Activated CD8-positive, alpha-beta memory T cell treated with anti-CD3 and anti-CD28 coated beads, Interleukin-2, amount 50 U/mL, for 1 hour (primary cell): ENCODE data around the gene ZDHHC14.
"Not testable (repeated sequence)": the region's sequence is repeated elsewhere in the genome, so short reads cannot be mapped to it uniquely, and the experiment has no call there.

Experiments used
- DNase-seq: peaks from one replicate; pipeline ENCODE4 v3.0.0-alpha.2; 2020; ENCODE audit errors: extremely low read depth

ZDHHC14 gene

DNA sequence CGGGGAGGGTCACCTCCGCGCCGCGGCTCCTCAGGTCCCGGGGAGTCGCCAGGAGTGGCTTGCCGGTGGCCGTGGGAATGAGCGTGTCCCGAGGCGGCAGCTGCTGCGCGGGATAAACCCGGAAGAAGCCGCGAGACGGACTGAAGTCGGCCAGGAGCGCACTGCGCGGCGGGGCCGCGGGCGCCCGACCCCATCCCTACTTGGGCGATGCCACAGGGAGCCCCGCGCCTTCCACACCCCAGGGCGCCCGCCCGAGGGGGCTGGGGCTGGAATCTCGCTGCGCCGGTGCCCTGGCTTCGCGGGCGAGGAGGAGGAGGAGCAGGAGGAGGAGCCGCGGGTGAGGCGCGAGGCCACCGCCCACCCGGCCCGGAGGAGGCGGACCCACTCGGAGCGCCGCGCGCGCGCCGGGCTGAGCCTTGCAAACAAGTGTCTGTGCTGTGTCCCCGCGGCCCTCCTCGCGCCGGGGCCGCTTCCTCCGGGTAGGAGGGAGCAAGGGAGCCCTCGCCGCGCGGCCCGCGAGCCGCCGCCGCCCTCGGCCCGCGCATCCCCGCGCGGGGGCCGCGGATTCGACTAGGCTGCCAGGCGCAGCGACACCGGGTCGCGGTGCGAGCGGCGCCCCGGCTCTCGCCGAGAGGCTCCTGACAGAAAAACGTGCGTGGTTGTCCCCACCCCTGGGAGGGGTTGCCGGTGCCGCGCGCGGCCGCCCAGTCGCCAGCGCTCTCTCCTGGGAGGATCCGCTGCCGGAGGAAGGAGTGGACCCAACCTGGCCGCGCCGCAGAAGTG, at the start of gene ZDHHC14:
Gene ZDHHC14, plus strand, starts transcription at position 412 of the 783 bp plus-strand sequence.
- DNase-seq: peak; percentile 52

DNA sequence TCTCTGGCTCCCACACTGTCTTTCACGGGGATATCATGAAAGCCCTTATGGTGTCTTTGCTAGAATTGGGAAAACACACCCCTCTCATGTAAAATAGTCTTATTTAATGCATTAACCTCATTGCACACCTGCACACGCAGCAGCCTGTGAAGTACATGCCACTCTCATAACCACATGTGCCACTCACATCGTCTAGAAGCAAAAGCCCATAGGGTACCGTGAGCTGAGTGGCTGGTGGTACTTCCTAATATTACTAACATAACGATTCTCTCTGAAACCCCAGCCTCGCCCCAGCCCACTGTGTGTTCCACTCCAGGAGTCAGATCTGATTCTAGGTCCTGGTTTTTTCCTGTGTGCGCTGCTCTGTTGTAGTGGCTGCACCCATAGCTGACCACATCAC, 48.2 kb upstream of the ZDHHC14 start:
- no peak for DNase-seq

DNA sequence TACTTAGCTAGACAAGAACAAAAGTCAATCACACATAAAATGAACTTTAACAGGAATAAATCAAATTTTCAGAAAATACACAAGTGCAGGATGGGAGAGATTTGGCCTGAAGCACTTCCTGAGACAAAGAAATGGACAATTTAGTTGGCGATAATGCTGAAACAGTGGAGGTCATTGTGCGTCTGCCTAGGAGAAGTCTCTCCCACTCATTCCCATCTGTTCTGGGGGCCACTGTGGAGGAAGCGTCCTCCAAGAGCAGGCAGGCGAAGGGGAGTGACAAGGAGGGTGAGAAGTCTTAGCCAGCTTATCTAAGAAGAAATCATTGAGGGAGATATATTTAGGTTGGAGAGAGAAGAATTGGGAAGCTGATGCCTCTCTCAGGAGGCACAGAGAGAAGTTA, 47.5 kb upstream of the ZDHHC14 start:
- no peak for DNase-seq

DNA sequence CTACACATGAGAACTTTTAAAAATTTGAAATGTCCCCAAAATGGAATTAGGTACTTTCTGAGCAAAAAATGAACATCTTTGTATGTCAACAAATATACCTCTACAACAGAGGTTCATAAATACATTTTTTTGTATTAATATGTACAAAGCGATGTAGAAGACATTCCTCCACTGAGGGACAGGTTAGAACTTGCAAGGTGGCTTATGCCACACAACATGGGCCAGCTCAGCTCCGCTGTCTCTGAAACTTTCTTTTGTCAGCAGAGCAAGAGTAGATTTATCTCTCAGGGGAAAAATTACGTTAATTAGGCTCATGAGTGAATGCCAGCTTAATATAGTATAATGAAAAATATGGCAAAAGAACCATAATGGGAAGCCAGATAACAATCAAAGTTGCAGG, 47.0 kb upstream of the ZDHHC14 start:
- DNase-seq: no peak

DNA sequence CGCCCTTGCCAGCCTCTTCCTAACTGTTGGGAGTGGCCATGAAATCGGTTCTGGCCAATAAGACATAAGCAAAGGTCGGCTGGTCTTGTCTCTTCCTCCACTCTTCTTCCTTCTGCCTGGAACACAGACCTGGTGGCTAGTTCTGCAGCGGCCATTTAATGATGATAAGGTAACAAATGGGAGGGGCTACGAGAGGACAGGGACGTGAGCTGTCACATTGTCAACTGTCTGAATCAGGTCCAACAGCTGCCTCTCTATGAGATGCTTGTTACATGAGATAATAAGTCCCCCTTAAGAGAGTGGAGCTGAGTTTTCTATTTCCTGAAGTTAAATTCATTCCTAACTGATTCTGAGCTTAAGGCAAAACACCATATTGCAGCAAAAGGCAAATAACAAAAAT, 45.2 kb upstream of the ZDHHC14 start:
- no peak for DNase-seq

DNA sequence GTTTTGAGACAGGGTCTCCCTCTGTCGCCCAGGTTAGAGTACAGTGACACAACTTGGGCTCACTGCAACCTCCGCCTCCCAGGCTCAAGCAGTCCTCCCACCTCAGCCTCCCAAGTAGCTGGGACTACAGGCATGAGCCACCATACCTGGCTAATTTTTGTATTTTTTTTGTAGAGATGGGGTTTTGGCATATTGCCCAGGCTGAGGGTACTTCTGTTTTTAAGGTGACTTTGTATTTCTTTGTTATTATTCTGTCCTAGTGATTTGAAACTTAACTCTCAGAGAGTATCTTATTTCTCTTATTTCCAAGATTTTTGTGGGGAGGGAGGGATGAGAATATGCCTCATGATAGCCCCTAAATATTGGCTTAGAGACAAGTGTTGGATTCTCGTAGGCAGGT, 43.7 kb upstream of the ZDHHC14 start:
- not testable (repeated sequence) for DNase-seq

DNA sequence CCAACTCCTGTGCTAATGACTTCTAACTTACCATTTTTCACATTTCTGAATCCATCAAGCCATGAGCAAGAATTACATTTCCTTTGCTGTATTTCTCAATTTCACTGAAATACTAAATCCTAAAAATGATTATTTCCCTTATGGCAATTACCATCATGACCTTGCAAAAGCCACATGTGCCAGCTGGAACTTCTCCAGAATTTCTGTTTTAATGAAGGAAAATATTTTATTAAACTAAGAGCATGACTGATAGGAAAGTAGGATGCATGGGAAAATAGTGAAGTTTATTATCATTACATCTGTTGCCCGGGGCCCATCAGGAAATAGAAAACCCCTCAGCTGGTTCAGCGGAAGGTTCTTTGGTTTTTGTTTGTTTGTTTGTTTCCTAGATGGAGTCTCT, 43.2 kb upstream of the ZDHHC14 start:
- DNase-seq: no peak

DNA sequence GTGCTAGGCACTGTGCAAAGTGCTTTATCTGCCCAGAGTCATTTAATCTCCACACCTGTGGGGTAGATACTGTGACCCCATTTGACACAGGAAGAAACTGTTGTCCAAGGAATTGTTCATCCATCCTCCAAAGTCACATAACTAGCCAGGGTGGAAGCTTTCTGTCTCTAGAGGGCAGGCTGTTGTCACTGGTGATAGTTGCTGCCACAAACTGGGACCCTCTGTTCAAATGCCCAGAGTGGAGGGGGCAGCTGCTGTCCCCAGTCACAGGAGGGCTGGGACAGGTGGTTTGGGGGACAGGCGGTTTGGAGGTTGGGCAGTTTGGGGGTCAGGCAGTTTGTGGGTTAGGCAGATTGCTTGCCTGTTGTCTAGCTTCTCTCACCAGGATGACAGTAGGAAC, 41.6 kb upstream of the ZDHHC14 start:
- DNase-seq: no peak

DNA sequence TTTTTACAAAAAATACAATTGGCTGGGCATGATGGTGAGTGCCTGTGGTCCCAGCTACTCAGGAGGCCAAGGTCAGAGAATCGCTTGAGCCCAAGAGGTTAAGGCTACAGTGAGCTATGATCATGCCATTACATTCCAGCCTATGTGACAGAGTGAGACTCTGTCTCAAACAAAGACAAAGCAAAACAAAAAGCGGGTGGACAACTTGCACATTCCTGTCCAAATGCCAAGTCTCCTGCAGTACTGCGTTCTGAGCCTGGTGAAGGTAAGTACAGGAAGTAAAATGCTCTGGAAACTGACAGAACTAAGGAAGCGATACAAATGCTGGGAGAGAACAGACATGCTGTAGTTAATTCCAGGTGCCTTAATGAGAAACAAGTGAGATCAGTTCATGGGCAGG, 37.3 kb upstream of the ZDHHC14 start:
- no peak for DNase-seq

DNA sequence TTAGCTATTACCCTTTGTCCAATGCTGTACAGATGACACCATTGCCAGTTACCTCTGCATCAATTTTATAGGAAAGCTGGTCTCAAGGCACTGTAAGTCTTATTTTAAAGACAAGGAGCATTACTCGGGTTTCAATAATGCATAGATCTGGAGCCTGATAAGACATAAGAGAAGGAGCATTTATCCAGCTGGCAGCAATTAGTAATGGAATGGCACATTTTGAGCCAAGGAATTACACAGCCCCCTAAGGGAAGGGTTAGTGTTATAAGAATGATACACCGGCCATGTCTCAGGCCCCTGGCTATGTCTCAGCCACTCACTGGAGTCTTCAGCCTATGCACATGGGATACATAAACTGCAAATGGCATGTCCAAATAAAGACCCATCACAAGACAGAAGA, 34.6 kb upstream of the ZDHHC14 start:
- DNase-seq: no peak

DNA sequence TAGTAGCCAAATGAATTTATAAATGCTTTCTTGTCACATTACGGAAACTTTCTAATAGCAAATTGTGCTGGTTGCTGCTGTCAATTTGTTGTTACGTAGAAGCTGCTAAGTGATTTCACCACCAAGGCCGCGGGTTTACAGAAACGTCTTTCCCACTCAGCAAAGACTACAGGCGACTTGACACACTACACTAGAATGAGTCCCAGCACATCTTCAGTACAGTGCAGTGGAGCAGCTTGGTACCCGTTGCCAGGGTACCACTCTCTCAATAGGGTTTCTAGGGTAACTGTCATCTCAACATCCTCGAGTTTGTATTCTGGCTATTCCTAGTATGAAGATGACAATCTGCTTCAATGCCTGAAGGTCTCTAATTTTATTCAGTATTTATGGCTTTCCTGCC, 22.7 kb upstream of the ZDHHC14 start:
- no peak for DNase-seq

DNA sequence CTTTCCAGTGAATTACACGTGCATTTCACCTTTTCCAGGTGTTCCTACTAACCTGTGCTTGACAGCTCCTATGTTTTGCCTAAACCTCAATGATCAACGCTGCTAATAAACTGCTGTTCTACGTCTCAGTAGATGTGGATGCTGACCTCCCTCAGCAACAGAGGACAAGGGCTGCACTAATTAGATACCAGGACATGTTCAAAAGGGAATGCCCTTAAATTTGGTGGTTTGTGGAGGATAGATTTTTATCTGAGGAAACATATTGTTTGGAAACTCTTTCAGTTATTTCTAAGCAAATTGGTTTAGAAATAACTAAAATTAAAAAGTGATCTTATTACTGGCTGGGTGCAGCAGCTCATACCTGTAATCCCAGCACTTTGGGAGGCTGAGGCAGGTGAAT, 19.1 kb upstream of the ZDHHC14 start:
- no peak for DNase-seq

DNA sequence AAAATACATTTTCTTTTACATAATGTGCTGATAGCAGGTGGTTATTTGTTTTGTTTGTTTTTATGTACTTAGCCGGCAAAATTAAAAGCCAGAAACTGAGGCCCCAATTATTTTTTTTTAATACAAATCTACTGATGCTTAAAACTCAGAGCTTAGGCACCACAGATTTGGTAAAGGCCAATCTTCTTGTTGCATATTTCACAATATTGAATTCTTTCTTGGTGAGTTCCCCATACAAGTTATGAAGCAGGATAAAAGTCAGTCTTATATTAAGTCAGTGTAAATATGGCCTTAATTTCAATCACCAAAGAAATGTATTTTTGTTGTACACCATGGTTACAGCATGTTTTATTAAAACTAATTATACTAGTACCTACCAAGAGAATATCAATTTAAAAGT, 16.3 kb upstream of the ZDHHC14 start:
- no peak for DNase-seq

DNA sequence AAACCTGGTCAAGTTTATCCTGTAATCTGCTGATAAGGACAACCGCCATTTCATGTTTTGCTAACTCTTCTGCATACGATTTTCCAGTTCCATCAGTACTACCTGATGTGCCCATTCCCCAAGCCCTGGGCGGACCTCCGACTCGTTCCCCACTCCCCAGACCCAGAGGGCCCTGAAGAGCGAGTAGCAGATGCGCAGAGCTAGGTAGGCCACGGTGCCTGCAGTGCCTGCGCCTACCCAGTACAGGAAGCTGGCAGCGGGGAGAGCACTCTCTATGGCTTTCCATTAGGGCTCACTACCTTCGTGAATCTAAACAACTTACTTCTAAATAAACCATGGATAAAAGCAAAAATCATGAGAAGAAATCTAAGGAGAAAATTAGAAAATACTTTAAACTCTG, 14.3 kb upstream of the ZDHHC14 start:
- no peak for DNase-seq

DNA sequence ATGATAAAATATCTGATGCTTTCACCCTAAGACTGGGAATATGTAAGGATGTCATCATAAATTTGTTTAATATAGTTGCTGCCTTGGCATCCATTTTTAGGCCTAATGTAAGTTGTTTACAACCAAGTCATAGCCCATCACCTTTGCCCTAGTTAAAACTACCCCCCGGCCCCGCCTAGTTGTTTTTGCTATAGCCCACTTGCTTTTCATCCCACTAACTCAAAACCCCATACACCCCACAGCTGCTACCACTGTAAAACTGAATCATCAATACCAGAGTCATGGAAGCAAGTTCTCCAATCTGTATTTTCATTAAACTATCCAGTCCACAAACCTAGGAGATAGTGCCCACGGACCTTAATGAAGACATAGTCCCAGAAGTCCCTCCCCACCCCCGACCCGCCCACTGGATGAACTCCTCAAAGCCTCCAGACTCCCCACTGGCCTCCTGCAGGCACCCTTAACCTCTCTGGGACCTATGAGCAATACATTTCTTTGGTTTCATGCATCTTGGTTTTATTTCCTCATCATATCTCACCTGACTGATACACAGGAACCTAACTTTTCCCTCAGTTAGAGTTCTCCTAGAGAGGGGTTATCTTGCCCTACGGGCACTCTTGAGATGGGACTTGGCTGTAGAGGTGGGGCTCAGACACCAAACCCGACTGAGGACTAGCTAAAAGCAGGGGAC, 12.5 kb upstream of the ZDHHC14 start:
- DNase-seq: no peak

DNA sequence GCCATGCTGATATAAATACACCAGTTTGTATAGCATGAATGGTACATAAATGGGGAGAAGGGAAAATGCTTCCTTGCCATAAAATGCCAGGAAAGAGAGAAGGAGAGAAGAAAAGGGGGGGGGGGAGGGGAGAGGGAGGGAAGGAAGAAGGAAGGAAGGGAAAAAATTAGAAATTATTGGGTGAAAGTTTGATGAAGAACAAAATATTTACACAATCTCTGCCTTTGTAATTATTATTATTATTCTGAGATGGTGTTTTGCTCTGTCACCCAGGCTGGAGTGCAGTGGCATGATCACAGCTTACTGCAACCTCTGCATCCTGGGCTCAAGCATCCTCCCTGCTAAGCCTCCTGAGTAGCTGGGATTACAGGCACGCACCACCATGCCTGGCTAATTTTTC, 10.2 kb upstream of the ZDHHC14 start:
- no peak for DNase-seq

DNA sequence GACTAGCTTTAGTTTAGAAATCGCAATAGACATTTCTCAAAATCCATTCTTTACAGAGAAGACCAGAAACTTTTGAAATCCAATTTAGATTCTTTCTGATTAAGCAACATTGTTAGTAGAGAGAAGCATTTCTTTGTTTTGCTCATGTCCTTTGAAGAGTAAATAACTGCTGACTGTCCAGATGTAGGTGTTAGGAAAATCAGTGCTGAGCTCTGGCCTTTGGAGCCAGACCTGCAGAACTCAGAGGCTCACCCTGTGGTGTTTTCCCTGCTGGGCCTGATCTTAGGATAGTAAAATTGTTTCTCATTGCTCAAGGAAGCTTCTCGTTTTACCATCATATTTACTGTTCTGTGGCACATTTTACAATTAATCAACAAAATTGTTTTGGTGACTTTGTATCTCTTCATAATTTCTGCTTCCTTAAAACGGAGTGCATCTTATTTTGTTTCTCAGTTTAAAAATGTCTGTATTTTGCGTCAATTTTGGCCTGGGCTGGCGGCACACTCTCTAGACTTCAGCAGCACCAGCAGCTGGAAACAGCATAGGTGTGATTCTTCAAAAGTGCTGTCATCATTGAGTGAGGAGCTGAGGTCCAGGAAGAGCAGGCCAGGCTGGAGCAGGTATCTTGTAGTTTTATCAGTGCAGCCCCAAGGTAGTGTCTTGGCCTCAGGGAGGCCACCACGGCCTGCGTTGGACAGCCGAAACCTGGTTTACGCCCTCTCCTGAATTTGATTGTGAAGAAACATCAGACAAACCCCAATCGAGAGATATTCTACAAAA, 8.3 kb upstream of the ZDHHC14 start:
- no peak for DNase-seq

DNA sequence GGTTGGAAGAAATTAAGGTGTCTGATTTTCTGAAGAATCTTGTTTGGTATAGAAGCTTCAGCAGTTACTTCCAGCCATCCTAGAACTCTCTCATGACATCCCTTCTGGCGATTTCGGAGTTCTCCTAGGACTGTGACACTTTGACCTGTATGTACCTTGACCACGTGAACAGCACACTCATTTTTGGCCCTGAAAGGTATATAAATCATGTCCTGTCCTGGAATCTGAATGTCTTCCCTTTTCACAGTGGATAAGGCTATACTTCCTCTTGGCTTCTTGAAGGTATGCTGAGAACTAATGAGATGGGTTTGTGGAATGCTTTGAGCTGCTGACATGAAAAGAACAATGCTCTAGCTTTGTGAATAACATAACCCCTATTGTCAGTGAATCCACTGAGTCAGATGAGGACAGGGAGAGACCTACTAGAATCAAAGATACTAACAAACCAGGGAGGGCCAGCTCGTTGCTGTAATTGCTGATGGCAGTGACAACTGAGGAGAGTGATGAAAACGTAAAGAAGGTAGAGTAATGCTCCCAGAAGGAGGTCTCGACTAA, 6.0 kb upstream of the ZDHHC14 start:
- no peak for DNase-seq

DNA sequence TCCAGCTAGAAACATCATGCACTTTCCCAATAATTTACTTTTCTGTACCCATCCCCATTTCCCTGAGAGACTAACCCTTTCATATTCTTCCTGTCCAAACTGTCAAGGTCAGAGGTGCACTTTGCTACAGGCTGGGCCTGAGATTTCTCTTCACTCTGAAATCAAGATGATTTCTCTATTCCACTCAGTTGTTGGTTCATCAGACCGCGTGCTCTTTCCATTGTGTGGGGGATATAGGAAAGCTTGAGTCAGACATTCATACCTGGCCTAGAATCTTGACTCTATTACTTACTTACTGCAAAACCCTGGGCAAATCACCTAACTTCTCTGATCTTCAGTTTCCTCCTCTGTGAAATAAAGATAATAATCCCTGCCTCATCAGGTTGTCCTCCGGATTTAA, 4.7 kb upstream of the ZDHHC14 start:
- DNase-seq: no peak

DNA sequence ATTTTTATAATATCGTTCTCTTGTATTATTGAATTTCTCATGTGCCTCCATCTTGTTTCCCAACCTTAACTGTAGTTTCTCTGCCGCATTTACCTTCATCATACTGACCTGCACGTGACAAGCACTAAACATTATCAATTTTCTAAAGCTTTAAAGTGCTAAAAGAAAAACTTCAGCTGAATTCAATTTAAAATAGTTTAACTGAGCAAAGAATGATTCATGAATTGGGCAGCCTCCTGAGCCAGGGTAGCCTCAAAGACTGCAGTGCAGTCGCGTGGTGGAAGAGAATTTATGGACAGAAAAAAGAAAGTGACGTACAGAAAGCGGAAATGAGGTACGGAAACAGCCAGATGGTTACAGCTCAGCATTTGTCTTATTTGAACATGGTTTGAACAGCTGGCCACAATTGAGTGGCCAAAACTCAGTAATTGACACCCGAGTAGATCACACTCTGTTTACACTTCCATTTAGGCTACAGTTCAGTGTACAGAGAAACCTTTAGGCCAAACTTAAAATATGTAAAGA, 4.2 kb upstream of the ZDHHC14 start:
- no peak for DNase-seq

DNA sequence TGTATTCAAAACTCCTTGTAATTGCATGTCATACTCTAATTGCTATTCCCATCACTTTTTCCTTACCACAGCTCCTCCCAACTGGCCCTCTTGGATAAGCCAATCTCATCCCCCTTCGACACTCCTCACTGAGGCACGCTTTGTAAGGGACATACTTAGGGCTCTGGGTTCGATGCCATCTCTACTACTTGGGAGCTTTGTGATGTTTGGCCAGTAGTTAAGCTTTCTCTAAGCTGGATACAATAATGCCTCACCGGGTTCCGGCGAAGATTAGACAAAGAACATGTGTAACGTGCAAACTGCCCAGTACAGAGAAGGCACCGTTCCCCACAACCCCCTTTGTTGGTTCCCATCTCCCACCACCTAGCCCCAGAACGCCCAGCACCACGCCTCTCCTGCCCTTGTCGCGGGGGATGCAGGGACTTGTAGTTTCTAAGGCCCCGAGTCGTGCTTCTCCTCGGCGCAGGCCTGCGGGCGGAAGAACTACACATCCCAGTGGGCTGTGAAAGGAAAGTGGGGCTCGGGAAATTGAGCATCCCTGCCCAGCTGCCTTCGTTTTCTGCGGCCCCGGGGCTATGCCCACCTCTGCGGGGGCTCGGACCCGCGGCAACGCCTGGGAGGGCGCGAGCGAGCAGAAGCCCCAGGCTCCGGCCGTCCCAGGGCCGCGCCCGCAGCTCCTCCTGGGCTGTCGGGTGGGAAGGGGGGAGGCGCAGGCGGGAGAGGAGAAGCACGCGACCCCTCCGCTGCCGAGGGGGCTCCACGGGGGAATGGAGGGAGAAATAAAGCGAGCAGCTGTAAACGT, 1.1 kb upstream of the ZDHHC14 start:
- DNase-seq: peak; percentile 64

DNA sequence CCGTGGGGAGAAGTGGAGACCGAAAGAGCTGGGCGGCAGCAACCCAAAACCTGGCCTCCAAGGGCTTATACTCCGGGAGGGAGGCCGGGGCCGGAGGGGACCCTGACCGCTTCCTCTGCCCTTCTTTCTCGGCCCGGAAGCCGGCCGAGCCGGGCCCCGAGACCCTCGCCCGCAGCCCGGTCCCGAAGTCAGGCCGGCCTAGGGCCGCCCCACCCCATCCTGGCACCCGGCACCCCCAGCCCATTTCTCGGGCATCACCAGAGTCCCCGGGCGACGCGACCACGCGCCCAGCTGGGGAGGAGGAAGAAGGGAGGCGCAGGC, 572 bp upstream of the ZDHHC14 start:
- no peak for DNase-seq
